GM19395 (cell line): ENCODE measurements around the gene ARPC4.
"Not testable (repeated sequence)": the region's sequence is repeated elsewhere in the genome, so short reads cannot be mapped to it uniquely, and the experiment has no call there.

Experiments
- ATAC-seq: cut with Tn5 transposase; IDR thresholded peaks from one replicate; pipeline ENCODE4 v1.9.1; 2021; ENCODE audit warnings: mild to moderate bottlenecking, moderate library complexity; ENCODE audit not compliant: unreplicated experiment

The ARPC4 gene

GRCh38 chr3:9769426-9770275, 23.2 kb upstream of the ARPC4 start, which contains the start of gene CAMK1:
CAMK1 (minus strand) TSS chr3:9769947; CDS start chr3:9767749, 2,198 bp downstream.
- no peak for ATAC-seq

DNA sequence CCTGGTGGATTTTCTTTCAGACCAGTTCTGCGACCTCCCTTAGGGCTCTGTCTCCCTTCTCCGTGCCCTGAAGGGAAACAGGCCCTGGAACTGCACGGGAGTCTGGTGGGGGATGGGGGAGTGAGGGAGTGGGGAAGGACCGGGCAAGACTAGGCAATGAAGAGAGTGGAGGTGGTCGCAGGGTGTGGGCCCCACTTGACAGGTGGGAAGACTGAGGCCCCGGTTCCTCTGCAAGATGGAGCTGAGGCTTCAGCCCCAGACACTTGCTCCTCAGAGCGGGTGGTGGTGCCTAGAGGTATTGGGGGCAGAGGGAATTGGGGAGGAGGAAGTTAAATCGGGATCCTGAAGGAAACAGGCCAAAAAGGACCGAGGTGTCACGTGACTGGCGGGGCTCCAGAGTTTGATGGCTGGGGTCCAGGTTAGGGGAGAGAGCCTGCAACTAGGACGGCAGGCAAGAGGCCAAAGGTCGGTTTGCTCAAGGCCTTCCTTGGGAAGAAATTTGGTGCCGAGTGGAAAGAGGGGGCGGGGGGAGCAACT, 22.5 kb upstream of the ARPC4 start:
- no peak for ATAC-seq

- ATAC-seq: not testable (repeated sequence)
Measured at GRCh38 chr3:9771007-9771406, 21.9 kb upstream of the ARPC4 start.

GRCh38 chr3:9776896-9777693, 15.8 kb upstream of the ARPC4 start:
- ATAC-seq: no peak

DNA sequence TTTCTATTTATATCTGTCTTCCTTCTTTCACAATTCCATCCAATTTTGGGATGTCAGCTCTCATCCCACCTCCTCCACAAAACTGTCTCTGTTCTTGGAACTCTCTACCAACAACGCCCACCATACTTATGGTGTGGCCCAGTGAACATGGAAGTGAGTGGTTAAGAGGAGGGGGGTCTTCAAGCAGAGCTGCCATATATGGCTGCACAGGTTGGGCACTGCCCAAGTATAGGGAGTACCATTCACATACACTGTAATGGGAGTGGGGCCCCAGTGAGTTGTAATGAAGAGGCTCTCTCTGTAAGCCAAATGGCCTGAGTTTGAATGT, 15.2 kb upstream of the ARPC4 start:
- no peak for ATAC-seq

DNA sequence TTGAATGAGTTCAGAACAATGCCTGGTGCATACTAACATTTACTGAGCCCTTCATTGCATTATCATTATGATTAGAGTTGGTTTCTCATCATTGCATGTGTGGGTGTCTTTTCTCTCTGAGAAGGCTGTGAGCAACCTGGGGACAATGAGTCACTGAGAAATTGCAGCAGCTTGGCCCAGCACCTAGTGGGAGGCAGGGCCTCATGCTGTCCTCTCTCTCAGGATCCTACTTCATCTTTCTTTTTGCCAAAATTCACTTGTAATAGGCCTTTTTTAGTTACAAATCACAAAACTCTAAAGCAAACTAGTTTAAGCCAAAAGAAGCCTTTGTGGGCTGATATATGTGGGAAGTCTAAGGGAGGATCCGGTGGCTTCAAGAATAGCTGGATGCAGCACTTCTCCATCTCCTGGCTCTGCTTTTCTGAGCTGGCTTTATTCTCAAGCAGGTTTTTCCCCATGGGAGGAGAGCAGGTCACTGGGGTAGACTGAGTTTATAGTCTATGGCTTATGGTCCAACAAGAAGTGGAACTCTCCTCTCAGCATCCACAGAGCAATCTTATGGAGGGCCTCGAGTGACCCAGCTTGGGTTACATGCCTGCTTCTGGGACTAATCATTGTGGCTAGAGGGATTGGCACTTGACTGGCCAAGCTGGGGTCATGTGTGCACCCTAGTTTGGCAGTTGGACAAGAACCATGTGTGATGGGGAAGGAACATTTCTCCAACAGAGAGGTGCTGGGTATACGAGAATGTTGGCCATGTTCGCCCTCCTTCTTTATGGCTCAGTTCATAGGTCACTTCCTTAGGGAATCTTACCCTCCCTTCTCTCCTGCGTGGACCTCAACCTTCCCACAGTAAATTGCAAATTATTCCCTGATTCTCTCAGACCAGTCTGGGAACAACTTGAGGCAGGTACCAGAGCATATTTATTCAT, 14.5 kb upstream of the ARPC4 start:
- ATAC-seq: no peak

DNA sequence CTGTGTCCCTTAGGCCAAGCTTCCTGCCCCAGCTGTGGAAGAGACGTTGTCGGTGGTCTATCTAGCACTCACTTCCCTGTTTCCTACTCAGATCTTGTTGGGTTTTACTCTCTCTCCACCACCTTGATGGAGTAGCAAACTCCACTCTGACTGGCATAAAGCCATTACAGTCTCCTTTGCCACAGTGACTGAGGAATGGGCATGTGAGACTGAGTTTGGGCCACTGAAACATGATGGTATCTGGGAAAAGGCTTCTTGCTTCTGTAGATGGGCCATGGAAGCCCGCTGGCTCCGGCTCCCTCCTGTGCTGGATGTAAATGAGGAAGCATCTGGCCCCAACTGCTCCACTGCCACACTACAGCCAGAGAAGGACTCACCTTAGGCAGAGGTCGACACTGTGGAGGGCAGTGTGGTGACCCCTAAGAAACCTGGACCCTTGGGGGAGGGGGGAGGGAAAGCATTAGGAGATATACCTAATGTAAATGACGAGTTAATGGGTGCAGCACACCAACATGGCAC, 13.7 kb upstream of the ARPC4 start:
- no peak for ATAC-seq

DNA sequence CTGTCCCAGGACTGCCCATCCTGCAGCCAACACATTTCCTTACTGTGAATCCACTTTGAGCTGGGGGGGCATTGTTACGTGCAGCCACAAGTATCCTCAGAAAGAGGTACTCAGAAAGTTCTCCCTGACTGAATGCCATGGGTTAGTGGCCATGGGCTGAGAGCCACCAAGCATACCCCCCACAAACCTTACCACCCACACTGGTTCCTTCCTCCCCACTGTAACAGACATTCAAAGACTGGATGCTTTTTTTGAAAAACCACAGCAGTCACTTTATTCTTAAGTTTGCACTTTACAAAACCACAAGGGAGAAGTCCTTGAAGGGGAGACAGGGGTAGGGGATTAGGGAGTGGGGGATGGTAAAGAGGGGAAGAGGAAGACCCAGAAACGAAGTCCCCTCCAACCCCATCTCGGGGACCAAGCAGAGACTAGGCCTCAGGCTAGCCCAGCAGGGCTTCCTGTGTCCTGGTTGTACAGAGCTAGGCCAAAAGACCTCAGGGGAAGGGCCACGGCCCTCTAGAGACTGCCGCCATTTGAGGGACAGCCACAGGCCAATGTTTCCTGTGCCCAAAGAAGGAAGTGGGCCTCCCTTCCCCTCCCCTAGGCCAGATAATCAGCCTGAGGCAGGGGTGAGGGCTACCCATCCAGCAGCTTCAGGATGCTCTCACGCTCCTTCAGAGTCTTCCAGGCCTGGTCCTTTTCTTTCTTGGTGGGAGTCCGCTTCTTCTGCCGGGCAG, 13.0 kb upstream of the ARPC4 start:
- ATAC-seq: peak; percentile 64

- ATAC-seq: no peak
Measured at GRCh38 chr3:9780458-9780812, 12.4 kb upstream of the ARPC4 start.

DNA sequence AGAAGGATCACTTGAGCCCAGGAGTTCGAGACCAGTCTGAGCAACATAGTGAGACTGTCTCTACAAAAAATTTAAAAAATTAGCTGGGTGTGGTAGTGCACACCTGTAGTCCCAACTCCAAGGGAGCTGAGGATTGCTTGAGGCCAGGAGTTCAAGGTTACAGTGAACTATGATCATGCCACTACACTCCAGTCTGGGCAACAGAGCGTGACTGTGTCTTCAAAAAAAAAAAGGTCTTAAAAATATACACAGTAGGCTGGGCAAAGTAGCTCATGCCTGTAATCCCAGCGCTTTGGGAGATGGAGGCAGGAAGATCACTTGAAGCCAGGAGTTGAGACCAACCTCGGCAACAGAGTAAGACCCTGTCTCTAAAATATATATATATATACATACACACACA, 12.0 kb upstream of the ARPC4 start:
- ATAC-seq: no peak

DNA sequence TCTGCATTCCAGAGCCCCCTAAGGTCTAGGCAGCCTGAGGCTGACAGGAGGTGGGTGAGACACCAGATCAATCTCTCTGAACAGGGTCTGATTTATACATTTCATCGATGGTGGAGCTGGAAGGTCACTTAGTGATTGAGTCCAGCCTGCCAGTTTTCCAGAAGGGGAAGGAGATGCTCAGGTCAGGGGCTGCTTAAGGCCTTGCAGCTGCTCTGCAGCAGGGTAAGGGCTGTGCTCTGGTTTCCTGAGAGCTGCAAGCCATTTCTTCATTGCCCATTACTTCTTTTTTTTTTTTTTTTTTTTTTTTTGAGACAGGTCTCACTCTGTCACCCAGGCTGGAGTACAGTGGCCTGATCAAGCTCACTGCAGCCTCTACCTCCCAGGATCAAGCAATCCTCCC, 11.3 kb upstream of the ARPC4 start:
- ATAC-seq: no peak

GRCh38 chr3:9781978-9782603, 10.8 kb upstream of the ARPC4 start:
- ATAC-seq: no peak

DNA sequence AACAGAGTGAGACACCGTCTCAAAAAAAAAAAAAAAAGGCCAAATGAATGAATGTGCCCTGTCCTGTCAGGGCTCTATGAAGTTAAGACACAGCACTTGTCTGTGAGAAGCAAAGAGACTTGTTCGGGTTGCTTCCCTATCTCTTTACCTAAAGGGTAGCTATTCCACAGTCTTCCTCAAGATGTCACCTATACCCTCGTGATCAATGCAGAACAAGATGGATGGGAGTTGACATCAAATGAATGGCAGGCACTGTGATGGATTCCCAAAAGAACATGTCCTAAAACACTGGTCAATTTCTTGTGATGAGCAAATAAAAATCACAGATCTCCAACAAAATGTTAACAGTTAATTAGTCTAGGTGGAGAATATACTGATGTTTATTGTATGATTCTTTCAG, 10.1 kb upstream of the ARPC4 start:
- ATAC-seq: no peak

- no peak for ATAC-seq
Measured at GRCh38 chr3:9783954-9784353, 8.9 kb upstream of the ARPC4 start.

GRCh38 chr3:9784965-9785364, 7.9 kb upstream of the ARPC4 start:
- ATAC-seq: no peak

DNA sequence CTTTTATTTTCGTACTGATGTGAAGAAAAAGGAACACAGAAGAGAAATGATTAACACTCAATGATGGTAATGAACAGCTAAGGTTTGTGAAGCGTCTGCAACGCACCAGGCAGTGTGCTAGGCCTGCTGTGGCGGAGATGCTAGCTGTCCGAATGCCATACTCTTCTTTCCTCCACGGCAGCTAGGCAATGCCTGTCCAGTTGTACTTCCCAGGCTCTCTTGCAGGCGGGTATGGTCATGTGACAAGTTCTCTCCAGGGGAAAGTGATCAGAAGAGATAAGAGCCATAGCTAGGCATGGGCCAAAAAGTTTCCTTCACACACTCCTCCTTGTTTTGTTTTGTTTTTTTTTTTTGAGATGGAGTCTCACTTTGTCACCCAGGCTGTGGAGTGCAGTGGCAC, 7.3 kb upstream of the ARPC4 start:
- no peak for ATAC-seq

DNA sequence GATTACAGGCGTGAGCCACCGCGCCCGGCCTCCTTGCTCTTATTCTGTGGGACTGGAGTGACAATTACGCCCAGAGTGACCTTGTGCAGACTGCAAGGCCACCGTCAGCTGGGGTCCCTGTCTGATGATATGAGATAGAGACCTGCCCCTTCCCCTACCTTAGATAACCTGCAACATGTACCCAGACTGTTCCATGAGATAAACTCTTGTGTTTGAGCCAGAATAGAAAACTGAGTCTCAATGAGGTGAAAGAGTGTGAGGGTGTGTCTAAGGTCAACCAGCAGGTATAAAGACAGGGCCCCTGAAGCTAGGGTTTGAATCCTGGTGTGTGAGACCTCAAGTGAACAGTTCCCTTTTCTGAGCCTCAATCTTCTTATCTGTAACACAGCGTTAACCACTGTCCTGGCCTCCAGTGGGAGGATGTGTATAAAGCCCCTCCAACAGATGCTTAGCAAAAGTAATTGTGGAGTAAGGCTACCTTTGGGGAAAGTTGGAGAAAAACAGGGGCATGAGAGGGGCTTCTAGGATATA, 6.6 kb upstream of the ARPC4 start:
- no peak for ATAC-seq

GRCh38 chr3:9786825-9787669, 5.8 kb upstream of the ARPC4 start:
- ATAC-seq: no peak
